DND-41 (cell line): ENCODE measurements around the gene TOMM34.

Experiments
- ATAC-seq: fragments of 200-7000 bp; cut with Tn5 transposase; 3 replicates; pipeline ENCODE4 v1.9.1; 2021; ENCODE audit warnings: low read depth; ENCODE audit not compliant: insufficient read depth
- DNase-seq: peaks from one replicate; pipeline ENCODE4 v3.0.0-alpha.2; 2020
- H2AFZ ChIP-seq: 2 replicates; pipeline ENCODE4 v1.6.0; 2012; ENCODE audit warnings: low read depth, low read length
- H3K27ac ChIP-seq: 2 replicates; pipeline ENCODE4 v1.5.1; 2012; ENCODE audit warnings: low read length, inconsistent platforms
- H3K27me3 ChIP-seq: fragments of 200-600 bp; sonication (generic); 2 replicates; pipeline ENCODE4 v1.6.0; 2012; ENCODE audit warnings: low read length, mild to moderate bottlenecking, inconsistent platforms; ENCODE audit not compliant: insufficient read depth, poor library complexity
- H3K36me3 ChIP-seq: 2 replicates; pipeline ENCODE4 v1.5.1; 2012; ENCODE audit warnings: low read length, inconsistent platforms; ENCODE audit not compliant: insufficient read depth
- H3K4me1 ChIP-seq: 2 replicates; pipeline ENCODE4 v1.5.1; 2012; ENCODE audit warnings: mild to moderate bottlenecking, low read length; ENCODE audit not compliant: insufficient read depth
- H3K4me2 ChIP-seq: 2 replicates; pipeline ENCODE4 v1.6.0; 2012; ENCODE audit warnings: mild to moderate bottlenecking, moderate library complexity, low read length, inconsistent platforms; ENCODE audit not compliant: insufficient read depth
- H3K4me3 ChIP-seq, 2 experiments: fragments of 200-600 bp in 1 of 2; shearing (Covaris generic) in 1 of 2; 2 replicates each; pipeline ENCODE4 v1.5.1; 2012 to 2016; ENCODE audit warnings: inconsistent platforms in 2 of 2, low read length in 2 of 2, mild to moderate bottlenecking in 2 of 2, low read depth in 1 of 2, moderate library complexity in 1 of 2
- H3K79me2 ChIP-seq: 2 replicates; pipeline ENCODE4 v1.6.0; 2012; ENCODE audit warnings: low read length, inconsistent platforms; ENCODE audit not compliant: insufficient read depth
- H3K9ac ChIP-seq: 2 replicates; pipeline ENCODE4 v1.6.0; 2012; ENCODE audit warnings: low read depth, mild to moderate bottlenecking, inconsistent platforms, low read length, moderate library complexity
- H3K9me3 ChIP-seq: 2 replicates; pipeline ENCODE4 v1.5.1; 2012; ENCODE audit warnings: low read length, moderate library complexity, mild to moderate bottlenecking, inconsistent platforms; ENCODE audit not compliant: insufficient read depth, severe bottlenecking
- H4K20me1 ChIP-seq: 2 replicates; pipeline ENCODE4 v1.6.0; 2012; ENCODE audit warnings: low read length; ENCODE audit not compliant: insufficient read depth
- EZH2 ChIP-seq: IDR thresholded peaks from 3 replicates; pipeline ENCODE4 v1.6.1; 2012; ENCODE audit warnings: borderline replicate concordance, low read depth, mild to moderate bottlenecking, moderate library complexity, low read length, inconsistent platforms; ENCODE audit not compliant: severe bottlenecking
- TF ChIP-seq, protein P1 (sequence below): IDR thresholded peaks from 2 replicates; pipeline ENCODE4 v1.5.1; 2012; ENCODE audit warnings: borderline replicate concordance, low read length, moderate library complexity, mild to moderate bottlenecking; ENCODE audit not compliant: poor library complexity, severe bottlenecking; ENCODE audit errors: extremely low read depth

The TOMM34 gene

DNA sequence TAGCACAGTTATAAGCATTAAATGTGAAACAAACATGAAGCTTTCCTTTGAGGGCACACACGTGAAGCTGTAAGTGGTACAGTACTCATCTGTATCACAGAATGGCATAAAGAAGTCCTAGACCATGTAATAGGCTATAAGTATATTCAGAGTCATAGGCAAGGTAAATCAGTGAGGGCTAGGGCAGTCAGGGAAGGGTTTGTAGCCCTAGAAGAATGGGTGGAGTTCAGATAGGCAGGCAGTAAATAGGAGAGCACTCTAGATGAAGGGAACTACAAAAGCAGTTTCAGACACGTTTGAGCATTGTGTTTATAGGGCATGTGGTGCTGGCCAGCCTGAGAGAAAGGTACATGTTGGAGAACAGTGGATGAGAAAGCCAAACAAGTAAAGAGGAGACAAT, 65.2 kb downstream of the TOMM34 start:
- Histone ChIP-seq H3K36me3 (peaks cover 40% of the 10 kb centered on the region), H3K9ac (no peak overlapping the region), H3K4me1 (peaks cover 3% of the 10 kb centered on the region; the same call in 1 of the 2 replicates), H3K27me3 (no peaks in the 10 kb centered on the region), H3K4me2 (no peak overlapping the region), H2AFZ (no peak overlapping the region), H3K4me3 (no peak overlapping the region), H3K9me3 (no peaks in the 10 kb centered on the region), H4K20me1 (peaks cover 90% of the 10 kb centered on the region), H3K79me2 (peaks cover 99% of the 10 kb centered on the region), H3K27ac (no peak overlapping the region)
- TF ChIP-seq, protein P1, sequence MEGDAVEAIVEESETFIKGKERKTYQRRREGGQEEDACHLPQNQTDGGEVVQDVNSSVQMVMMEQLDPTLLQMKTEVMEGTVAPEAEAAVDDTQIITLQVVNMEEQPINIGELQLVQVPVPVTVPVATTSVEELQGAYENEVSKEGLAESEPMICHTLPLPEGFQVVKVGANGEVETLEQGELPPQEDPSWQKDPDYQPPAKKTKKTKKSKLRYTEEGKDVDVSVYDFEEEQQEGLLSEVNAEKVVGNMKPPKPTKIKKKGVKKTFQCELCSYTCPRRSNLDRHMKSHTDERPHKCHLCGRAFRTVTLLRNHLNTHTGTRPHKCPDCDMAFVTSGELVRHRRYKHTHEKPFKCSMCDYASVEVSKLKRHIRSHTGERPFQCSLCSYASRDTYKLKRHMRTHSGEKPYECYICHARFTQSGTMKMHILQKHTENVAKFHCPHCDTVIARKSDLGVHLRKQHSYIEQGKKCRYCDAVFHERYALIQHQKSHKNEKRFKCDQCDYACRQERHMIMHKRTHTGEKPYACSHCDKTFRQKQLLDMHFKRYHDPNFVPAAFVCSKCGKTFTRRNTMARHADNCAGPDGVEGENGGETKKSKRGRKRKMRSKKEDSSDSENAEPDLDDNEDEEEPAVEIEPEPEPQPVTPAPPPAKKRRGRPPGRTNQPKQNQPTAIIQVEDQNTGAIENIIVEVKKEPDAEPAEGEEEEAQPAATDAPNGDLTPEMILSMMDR = no peak
- TF ChIP-seq EZH2 = no peak
- no peak for ATAC-seq
- no peak for DNase-seq
